Measurements from ENCODE around the gene WDR77. TPM values are rescaled to one million over a fixed set of nuclear protein-coding genes. Genes with fewer than 3 reads are reported as not detected.

WDR77 gene
- polyA plus RNA-seq, 2 donors, result 17.8 to 30.0 TPM

DNA sequence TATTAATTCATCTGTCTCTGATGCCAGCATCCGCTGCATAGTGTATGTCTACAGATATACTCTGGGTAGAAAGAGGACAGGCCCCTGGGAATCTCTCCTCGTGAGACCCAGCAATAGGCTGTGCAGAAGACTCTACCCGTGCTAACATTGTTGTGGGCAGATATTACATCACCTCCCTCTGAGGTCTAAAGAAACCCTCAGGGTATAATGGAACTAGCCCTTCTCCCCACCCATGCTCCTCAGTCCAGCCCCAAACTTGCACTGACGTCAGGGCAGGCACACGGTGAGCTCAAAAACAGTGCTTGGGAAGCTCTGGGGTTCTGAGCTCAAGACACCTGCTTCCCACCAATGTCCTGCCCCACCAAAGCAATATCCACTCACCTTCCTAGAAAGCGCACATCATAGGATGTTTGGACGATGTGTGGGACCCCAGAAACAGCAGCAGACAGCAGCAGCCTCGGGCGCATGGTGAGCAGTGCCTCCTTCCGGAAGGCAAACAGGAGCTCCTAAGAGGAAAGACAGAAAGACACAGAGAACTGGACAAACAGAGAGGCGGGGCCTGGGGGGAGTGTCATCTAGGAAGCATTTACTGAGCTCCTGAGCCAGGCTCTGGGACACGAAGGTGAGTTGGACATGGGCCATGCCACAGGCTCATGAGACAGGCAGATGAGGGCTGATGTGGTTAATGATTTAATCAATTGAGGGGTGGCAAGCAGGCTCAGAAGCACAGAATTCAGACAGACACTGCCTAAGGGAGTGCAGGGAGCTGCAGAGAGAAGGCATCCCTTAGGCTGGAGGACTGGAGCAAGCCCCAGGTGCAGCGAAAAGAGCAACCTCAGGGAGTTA, 26.3 kb downstream of the WDR77 start:
- H3K36me3 ChIP-seq (ENCODE audit: control insufficient read depth in 2 of 2, insufficient read depth in 2 of 2, low read length in 1 of 2), result peaks cover 0 to 6% of the 10 kb centered on the region in 2 donors
- WGBS, 2 donors, result 73 to 85% methylated on average over 13 of the region's 13 CpGs
- no peak overlapping the region for H3K4me3 ChIP-seq (ENCODE audit: low read depth in 1 of 2, low read length in 2 of 2)
- no peak overlapping the region for H3K27ac ChIP-seq (ENCODE audit: low read depth in 2 of 2, low read length in 1 of 2)
- no peaks in the 10 kb centered on the region for H3K4me1 ChIP-seq (ENCODE audit: control insufficient read depth in 2 of 2, insufficient read depth in 2 of 2, low read length in 1 of 2)
- H3K27me3 ChIP-seq (ENCODE audit: control insufficient read depth in 1 of 2, insufficient read depth in 2 of 2, low read length in 2 of 2), result no peaks in the 10 kb centered on the region
- H3K9me3 ChIP-seq (ENCODE audit: control insufficient read depth in 2 of 2, insufficient read depth in 1 of 2, low read depth in 1 of 2, low read length in 1 of 2), result no peaks in the 10 kb centered on the region

DNA sequence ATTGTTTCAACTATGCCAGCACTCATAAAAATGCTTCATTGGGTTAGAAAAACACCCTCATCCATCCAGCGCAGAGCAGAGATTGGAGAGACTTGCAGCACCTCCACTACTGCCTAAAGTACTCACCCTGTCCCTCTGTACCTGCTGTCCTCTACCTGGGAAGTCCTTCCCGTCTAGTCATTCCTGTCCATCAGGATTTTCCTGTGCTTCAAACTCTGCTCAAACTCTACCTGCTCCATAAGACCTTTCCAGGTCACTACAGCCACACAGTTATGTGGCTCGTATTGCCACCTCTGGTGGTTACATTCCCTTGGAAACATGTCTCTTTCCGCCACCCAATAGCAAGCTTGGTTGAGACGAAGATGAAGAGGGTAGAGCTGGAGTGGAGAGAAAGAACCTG, 28.7 kb downstream of the WDR77 start:
- Histone ChIP-seq H3K27ac (ENCODE audit: low read depth in 2 of 2, low read length in 1 of 2) (no peak overlapping the region), H3K4me3 (ENCODE audit: low read depth in 1 of 2, low read length in 2 of 2) (no peak overlapping the region), H3K9me3 (ENCODE audit: control insufficient read depth in 2 of 2, insufficient read depth in 1 of 2, low read depth in 1 of 2, low read length in 1 of 2) (no peaks in the 10 kb centered on the region), H3K36me3 (ENCODE audit: control insufficient read depth in 2 of 2, insufficient read depth in 2 of 2, low read length in 1 of 2) (peaks cover 0 to 6% of the 10 kb centered on the region in 2 donors), H3K4me1 (ENCODE audit: control insufficient read depth in 2 of 2, insufficient read depth in 2 of 2, low read length in 1 of 2) (no peaks in the 10 kb centered on the region), H3K27me3 (ENCODE audit: control insufficient read depth in 1 of 2, insufficient read depth in 2 of 2, low read length in 2 of 2) (no peaks in the 10 kb centered on the region)
- 83% methylated on average over 5 of the region's 5 CpGs for WGBS, 2 donors

DNA sequence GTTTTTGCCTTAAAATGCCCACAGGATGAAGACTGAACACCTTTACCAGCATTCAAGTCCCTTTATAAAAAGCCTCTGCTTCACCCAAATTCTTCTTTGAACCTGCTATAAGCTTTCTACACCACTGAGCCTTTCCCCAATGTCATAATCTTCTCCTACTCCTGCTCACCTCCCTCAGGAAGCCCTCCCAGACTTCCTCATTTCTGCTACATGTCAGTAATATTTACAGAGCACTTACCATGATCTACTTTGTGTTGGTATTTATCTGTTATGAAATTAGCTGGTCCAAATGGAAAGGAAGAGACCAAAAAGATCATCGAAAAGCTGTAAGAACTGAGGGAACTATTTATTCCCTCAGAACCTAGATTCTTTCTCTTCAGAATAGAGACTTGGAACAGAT, 30.0 kb downstream of the WDR77 start:
- Histone ChIP-seq H3K36me3 (ENCODE audit: control insufficient read depth in 2 of 2, insufficient read depth in 2 of 2, low read length in 1 of 2) (peaks cover 0 to 11% of the 10 kb centered on the region in 2 donors), H3K4me3 (ENCODE audit: low read depth in 1 of 2, low read length in 2 of 2) (no peak overlapping the region), H3K9me3 (ENCODE audit: control insufficient read depth in 2 of 2, insufficient read depth in 1 of 2, low read depth in 1 of 2, low read length in 1 of 2) (no peaks in the 10 kb centered on the region), H3K4me1 (ENCODE audit: control insufficient read depth in 2 of 2, insufficient read depth in 2 of 2, low read length in 1 of 2) (no peaks in the 10 kb centered on the region), H3K27ac (ENCODE audit: low read depth in 2 of 2, low read length in 1 of 2) (no peak overlapping the region), H3K27me3 (ENCODE audit: control insufficient read depth in 1 of 2, insufficient read depth in 2 of 2, low read length in 2 of 2) (no peaks in the 10 kb centered on the region)
- 95 to 97% methylated on average over 1 of the region's 1 CpG for WGBS, 2 donors

DNA sequence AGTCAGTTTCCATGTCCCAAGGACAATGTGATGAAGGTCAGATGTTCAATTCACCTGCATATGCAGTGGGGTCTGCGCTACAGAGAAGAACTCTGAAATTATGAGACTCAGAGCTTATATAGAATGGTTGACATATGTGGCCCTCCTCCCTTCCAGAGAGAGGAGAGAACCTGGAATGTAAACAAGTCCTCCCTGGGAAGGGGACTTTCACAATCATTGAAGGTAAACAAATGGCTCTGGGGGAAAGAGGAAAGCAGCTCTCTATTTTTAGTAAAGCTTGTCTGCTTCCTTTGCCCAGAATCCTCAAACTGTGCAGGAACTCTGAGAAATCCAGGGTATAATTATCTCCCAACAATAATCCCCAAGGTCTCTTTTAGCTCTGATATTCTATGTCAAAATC, 31.3 kb downstream of the WDR77 start:
- no peaks in the 10 kb centered on the region for H3K9me3 ChIP-seq (ENCODE audit: control insufficient read depth in 2 of 2, insufficient read depth in 1 of 2, low read depth in 1 of 2, low read length in 1 of 2)
- H3K36me3 ChIP-seq (ENCODE audit: control insufficient read depth in 2 of 2, insufficient read depth in 2 of 2, low read length in 1 of 2), result peaks cover 0 to 11% of the 10 kb centered on the region in 2 donors
- no peak overlapping the region for H3K27ac ChIP-seq (ENCODE audit: low read depth in 2 of 2, low read length in 1 of 2)
- no peak overlapping the region for H3K4me3 ChIP-seq (ENCODE audit: low read depth in 1 of 2, low read length in 2 of 2)
- WGBS, 2 donors, result 81 to 94% methylated on average over 1 of the region's 1 CpG
- no peaks in the 10 kb centered on the region for H3K4me1 ChIP-seq (ENCODE audit: control insufficient read depth in 2 of 2, insufficient read depth in 2 of 2, low read length in 1 of 2)
- no peaks in the 10 kb centered on the region for H3K27me3 ChIP-seq (ENCODE audit: control insufficient read depth in 1 of 2, insufficient read depth in 2 of 2, low read length in 2 of 2)

DNA sequence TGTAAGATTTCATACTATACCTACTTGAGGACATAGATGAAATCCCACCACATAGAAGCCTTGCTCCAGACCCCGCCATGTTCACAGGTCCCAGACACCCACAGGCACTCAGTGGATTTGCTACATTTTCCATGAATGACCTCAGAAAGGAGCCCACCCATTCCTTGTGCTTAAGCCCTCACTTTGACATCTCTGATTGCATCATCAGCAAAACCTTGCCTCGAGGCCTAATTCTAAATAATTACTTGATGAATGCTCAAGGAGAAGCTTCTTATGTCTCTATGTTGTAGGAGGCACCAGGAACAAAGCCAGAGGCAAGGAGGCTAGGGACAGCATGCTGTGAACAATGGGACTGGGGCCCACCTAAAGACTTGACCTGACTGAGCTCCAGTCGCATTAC, 33.6 kb downstream of the WDR77 start:
- Histone ChIP-seq H3K9me3 (ENCODE audit: control insufficient read depth in 2 of 2, insufficient read depth in 1 of 2, low read depth in 1 of 2, low read length in 1 of 2) (no peaks in the 10 kb centered on the region), H3K4me1 (ENCODE audit: control insufficient read depth in 2 of 2, insufficient read depth in 2 of 2, low read length in 1 of 2) (no peaks in the 10 kb centered on the region), H3K36me3 (ENCODE audit: control insufficient read depth in 2 of 2, insufficient read depth in 2 of 2, low read length in 1 of 2) (peaks cover 0 to 8% of the 10 kb centered on the region in 2 donors), H3K4me3 (ENCODE audit: low read depth in 1 of 2, low read length in 2 of 2) (no peak overlapping the region), H3K27ac (ENCODE audit: low read depth in 2 of 2, low read length in 1 of 2) (no peak overlapping the region), H3K27me3 (ENCODE audit: control insufficient read depth in 1 of 2, insufficient read depth in 2 of 2, low read length in 2 of 2) (no peaks in the 10 kb centered on the region)
- 88 to 92% methylated on average over 3 of the region's 3 CpGs for WGBS, 2 donors

DNA sequence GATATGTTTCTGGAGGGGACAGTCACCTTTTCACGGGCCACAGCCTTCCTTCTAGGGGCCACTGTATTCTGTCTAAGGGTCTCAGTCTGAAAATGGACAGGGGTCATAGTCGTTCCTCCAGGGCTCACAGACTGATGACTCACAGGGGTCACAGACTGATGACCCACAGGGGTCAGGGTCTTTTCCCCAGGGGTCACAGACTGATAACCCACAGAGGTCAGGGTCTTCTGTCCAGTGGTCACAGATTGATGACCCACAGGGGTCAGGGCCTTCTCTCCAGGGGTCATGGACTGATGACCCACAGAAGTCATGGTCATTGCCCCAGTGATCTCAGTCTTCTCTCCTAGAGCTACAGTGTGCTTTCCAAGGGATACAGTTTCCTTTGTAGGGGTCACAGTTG, 34.3 kb downstream of the WDR77 start:
- WGBS, 2 donors, result 77 to 85% methylated on average over 2 of the region's 2 CpGs
- H3K36me3 ChIP-seq (ENCODE audit: control insufficient read depth in 2 of 2, insufficient read depth in 2 of 2, low read length in 1 of 2), result peaks cover 0 to 8% of the 10 kb centered on the region in 2 donors
- no peaks in the 10 kb centered on the region for H3K9me3 ChIP-seq (ENCODE audit: control insufficient read depth in 2 of 2, insufficient read depth in 1 of 2, low read depth in 1 of 2, low read length in 1 of 2)
- H3K4me1 ChIP-seq (ENCODE audit: control insufficient read depth in 2 of 2, insufficient read depth in 2 of 2, low read length in 1 of 2), result no peaks in the 10 kb centered on the region
- no peak overlapping the region for H3K4me3 ChIP-seq (ENCODE audit: low read depth in 1 of 2, low read length in 2 of 2)
- H3K27me3 ChIP-seq (ENCODE audit: control insufficient read depth in 1 of 2, insufficient read depth in 2 of 2, low read length in 2 of 2), result no peaks in the 10 kb centered on the region
- no peak overlapping the region for H3K27ac ChIP-seq (ENCODE audit: low read depth in 2 of 2, low read length in 1 of 2)

DNA sequence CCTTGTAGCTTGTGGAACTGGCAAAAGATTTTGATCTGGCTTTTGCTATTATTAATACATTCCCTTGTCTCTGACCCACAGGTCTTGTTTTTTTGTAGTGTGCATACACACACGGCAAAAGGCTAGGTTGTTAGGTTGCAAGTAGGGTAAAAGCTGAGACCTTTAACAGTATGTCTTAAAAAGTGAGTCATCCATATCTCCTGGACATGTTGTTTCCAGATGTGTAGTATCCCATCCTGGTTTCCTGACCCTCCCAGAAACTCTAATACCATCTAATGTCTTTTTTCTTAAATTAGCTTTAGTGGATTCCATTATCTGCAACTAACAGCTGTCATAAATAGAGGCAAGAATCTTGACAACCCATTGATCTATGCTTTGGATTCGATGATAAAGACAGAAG, 36.2 kb downstream of the WDR77 start:
- Histone ChIP-seq H3K27ac (ENCODE audit: low read depth in 2 of 2, low read length in 1 of 2) (no peak overlapping the region), H3K4me1 (ENCODE audit: control insufficient read depth in 2 of 2, insufficient read depth in 2 of 2, low read length in 1 of 2) (no peaks in the 10 kb centered on the region), H3K36me3 (ENCODE audit: control insufficient read depth in 2 of 2, insufficient read depth in 2 of 2, low read length in 1 of 2) (peaks cover 0 to 5% of the 10 kb centered on the region in 2 donors), H3K27me3 (ENCODE audit: control insufficient read depth in 1 of 2, insufficient read depth in 2 of 2, low read length in 2 of 2) (no peaks in the 10 kb centered on the region), H3K4me3 (ENCODE audit: low read depth in 1 of 2, low read length in 2 of 2) (no peak overlapping the region), H3K9me3 (ENCODE audit: control insufficient read depth in 2 of 2, insufficient read depth in 1 of 2, low read depth in 1 of 2, low read length in 1 of 2) (no peaks in the 10 kb centered on the region)
- WGBS, 2 donors, result 71 to 81% methylated on average over 2 of the region's 2 CpGs

DNA sequence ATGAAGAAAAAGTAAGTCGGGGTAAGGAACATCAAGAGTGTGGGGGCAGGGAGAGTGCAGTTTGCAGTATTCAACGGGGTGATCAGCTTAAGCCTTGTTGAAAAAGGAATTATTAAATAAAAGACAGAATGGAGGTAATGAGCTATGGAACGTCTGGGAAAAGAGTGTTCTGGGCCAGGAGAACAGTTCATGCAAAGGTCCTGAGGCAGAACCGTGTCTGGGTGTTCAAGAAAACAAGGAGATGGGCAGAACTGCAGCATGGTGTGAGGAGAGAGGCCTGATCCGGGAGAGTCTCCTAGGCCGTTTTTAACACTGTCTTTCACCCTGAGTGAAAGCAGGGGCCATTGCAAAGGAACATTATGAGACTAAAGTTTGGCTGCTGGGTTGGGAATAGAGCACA, 41.8 kb downstream of the WDR77 start:
- 65 to 72% methylated on average over 6 of the region's 6 CpGs for WGBS, 2 donors
- H3K27ac ChIP-seq (ENCODE audit: low read depth in 2 of 2, low read length in 1 of 2), result no peak overlapping the region
- H3K27me3 ChIP-seq (ENCODE audit: control insufficient read depth in 1 of 2, insufficient read depth in 2 of 2, low read length in 2 of 2), result no peaks in the 10 kb centered on the region
- H3K36me3 ChIP-seq (ENCODE audit: control insufficient read depth in 2 of 2, insufficient read depth in 2 of 2, low read length in 1 of 2), result no peaks in the 10 kb centered on the region
- H3K4me3 ChIP-seq (ENCODE audit: low read depth in 1 of 2, low read length in 2 of 2), result no peak overlapping the region
- H3K4me1 ChIP-seq (ENCODE audit: control insufficient read depth in 2 of 2, insufficient read depth in 2 of 2, low read length in 1 of 2), result no peaks in the 10 kb centered on the region
- no peaks in the 10 kb centered on the region for H3K9me3 ChIP-seq (ENCODE audit: control insufficient read depth in 2 of 2, insufficient read depth in 1 of 2, low read depth in 1 of 2, low read length in 1 of 2)

DNA sequence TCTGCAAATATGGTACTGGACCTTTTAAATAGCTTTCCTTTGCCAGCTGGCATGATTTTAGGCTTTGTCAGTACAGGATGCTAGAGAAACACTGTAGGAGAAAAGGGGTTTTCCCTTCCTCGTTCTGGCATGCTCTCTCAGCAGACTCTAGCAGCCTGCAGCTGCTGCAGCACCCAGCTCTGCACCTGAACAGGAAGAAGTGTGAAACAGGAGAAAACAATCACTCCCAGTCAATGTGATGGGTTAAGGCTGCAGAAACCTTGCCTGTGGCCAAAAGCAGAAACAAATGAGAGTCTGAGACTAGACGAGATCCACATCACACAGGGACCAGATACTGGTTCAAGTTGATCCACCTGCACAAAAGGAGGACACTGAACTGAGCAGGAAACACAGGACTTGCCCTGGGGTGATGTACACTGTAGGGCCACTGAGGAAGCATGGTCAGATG, 42.7 kb downstream of the WDR77 start:
- no peak overlapping the region for H3K4me3 ChIP-seq (ENCODE audit: low read depth in 1 of 2, low read length in 2 of 2)
- H3K9me3 ChIP-seq (ENCODE audit: control insufficient read depth in 2 of 2, insufficient read depth in 1 of 2, low read depth in 1 of 2, low read length in 1 of 2), result no peaks in the 10 kb centered on the region
- WGBS, 2 donors, result 0% methylated on average over 2 of the region's 2 CpGs

DNA sequence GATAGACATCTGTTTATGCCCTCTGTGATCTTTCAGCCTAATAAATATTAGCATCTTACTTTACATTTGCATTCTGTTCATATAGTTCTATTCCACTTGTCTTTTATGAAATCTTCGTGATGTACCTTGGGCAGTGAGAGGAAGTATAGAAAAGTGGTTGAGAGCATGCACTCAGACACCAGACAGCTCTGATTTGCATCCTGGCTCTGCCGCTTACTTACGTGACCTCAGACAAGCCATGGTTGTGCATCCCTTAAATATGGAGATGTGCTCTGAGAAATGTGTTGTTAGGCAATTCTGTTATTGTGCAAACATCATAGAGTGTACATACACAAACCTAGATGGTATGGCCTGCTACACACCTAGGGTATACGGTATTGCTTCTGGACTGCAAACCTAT, 44.5 kb downstream of the WDR77 start:
- Histone ChIP-seq H3K4me1 (ENCODE audit: control insufficient read depth in 2 of 2, insufficient read depth in 2 of 2, low read length in 1 of 2) (no peaks in the 10 kb centered on the region), H3K27ac (ENCODE audit: low read depth in 2 of 2, low read length in 1 of 2) (no peak overlapping the region), H3K4me3 (ENCODE audit: low read depth in 1 of 2, low read length in 2 of 2) (no peak overlapping the region), H3K27me3 (ENCODE audit: control insufficient read depth in 1 of 2, insufficient read depth in 2 of 2, low read length in 2 of 2) (no peaks in the 10 kb centered on the region), H3K9me3 (ENCODE audit: control insufficient read depth in 2 of 2, insufficient read depth in 1 of 2, low read depth in 1 of 2, low read length in 1 of 2) (no peaks in the 10 kb centered on the region), H3K36me3 (ENCODE audit: control insufficient read depth in 2 of 2, insufficient read depth in 2 of 2, low read length in 1 of 2) (no peaks in the 10 kb centered on the region)
- 76 to 83% methylated on average over 4 of the region's 4 CpGs for WGBS, 2 donors

More for the DNA sequence above, 42.7 kb downstream of the WDR77 start:
- H3K27ac ChIP-seq (ENCODE audit: low read depth in 2 of 2, low read length in 1 of 2), result no peak overlapping the region
- H3K27me3 ChIP-seq (ENCODE audit: control insufficient read depth in 1 of 2, insufficient read depth in 2 of 2, low read length in 2 of 2), result no peaks in the 10 kb centered on the region
- H3K36me3 ChIP-seq (ENCODE audit: control insufficient read depth in 2 of 2, insufficient read depth in 2 of 2, low read length in 1 of 2), result no peaks in the 10 kb centered on the region
- no peaks in the 10 kb centered on the region for H3K4me1 ChIP-seq (ENCODE audit: control insufficient read depth in 2 of 2, insufficient read depth in 2 of 2, low read length in 1 of 2)

All from esophagus (tissue), 2 donors.